ENCODE results near the gene ARG2.

Gene ARG2

GRCh38 chr14:67666750-67667449, 47.2 kb downstream of the ARG2 start:
- Histone ChIP-seq H3K36me3 (no peaks in the 10 kb centered on the region), H3K4me3 (ENCODE audit: low read depth, low read length) (no peak overlapping the region), H3K27me3 (no peaks in the 10 kb centered on the region), H3K4me1 (no peaks in the 10 kb centered on the region), H3K9me3 (no peaks in the 10 kb centered on the region)
- DNase-seq, result peak; percentile 33
- peak; percentile 75 for TF ChIP-seq CTCF (IDR thresholded peaks at IDR 0.05; ENCODE audit: low read depth, low read length)

DNA sequence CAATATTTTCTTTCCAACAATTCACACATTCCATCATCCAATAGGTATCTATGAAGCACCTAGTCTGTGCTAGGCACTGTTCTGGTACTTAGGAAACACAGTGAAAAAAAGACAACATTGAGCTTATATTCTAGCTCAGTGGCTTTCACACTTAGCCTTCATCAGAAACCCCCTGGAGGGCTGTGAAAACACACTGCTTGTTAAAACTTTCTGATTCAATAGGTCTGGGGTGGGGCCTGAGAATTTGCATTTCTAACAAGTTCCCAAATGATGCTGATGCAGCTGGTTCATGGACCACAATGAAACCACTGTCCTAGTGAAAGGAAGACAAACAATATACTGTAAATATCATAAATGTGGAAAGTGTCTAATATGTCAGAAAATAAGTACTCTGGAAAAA, 48.8 kb downstream of the ARG2 start:
- H3K9me3 ChIP-seq, result no peaks in the 10 kb centered on the region
- H3K27me3 ChIP-seq, result no peaks in the 10 kb centered on the region
- no peaks in the 10 kb centered on the region for H3K4me1 ChIP-seq
- H3K4me3 ChIP-seq (ENCODE audit: low read depth, low read length), result no peak overlapping the region
- H3K36me3 ChIP-seq, result no peaks in the 10 kb centered on the region
- no peak for TF ChIP-seq CTCF (IDR thresholded peaks at IDR 0.05; ENCODE audit: low read depth, low read length)
- DNase-seq, result no peak

DNA sequence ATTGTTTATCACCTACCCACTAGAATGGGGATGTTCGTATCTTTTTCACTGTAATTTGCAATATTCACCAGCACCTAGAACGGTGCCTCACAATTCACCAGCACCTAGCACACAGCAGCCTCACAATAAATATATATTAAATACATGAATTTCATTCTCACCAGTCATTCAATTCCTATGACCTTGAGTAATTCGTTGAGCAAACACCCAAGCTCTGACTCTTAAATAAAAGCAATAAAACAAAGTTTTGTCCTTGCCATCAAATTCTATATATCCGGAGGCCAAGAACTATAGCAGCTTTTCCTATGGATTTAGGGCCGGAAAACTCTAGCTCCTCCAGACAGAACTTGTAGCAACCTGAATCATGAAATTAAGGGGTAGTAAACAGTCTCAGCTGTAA, 53.7 kb downstream of the ARG2 start:
- peaks cover 10% of the 10 kb centered on the region for H3K36me3 ChIP-seq
- no peaks in the 10 kb centered on the region for H3K9me3 ChIP-seq
- TF ChIP-seq CTCF (IDR thresholded peaks at IDR 0.05; ENCODE audit: low read depth, low read length), result no peak
- no peak for DNase-seq
- H3K4me3 ChIP-seq (ENCODE audit: low read depth, low read length), result peak overlapping the region; percentile 76
- H3K4me1 ChIP-seq, result no peaks in the 10 kb centered on the region
- H3K27me3 ChIP-seq, result no peaks in the 10 kb centered on the region

DNA sequence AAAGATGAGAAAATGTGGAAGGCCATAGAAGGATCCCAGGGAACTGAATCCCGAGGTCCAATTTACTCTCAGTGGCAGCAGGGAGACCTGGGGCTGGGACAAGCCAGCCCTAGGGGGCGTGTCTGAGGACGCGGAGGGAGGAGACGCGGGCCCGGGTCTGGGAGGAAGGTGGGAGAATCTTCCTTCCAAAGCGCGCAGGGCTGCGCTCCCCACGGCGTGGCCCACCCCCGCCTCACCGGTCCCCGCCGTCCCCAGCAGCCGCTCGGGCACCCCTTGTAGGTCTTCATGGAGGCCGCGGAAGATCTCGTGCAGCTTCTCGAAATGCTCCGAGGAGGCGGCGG, 54.4 kb downstream of the ARG2 start:
- peak overlapping the region; percentile 76 for H3K4me3 ChIP-seq (ENCODE audit: low read depth, low read length)
- no peaks in the 10 kb centered on the region for H3K4me1 ChIP-seq
- H3K9me3 ChIP-seq, result no peaks in the 10 kb centered on the region
- DNase-seq, result peak; percentile 83
- peaks cover 14% of the 10 kb centered on the region for H3K36me3 ChIP-seq
- no peaks in the 10 kb centered on the region for H3K27me3 ChIP-seq
- peak; percentile 30 for TF ChIP-seq CTCF (IDR thresholded peaks at IDR 0.05; ENCODE audit: low read depth, low read length)

- Histone ChIP-seq H3K36me3 (peaks cover 15% of the 10 kb centered on the region), H3K4me3 (ENCODE audit: low read depth, low read length) (peak within 1 kb of the TSS; percentile 76), H3K27me3 (no peaks in the 10 kb centered on the region), H3K4me1 (no peaks in the 10 kb centered on the region), H3K9me3 (no peaks in the 10 kb centered on the region)
- peak; percentile 86 for DNase-seq
- peak; percentile 29; the same call in 1 of the 2 replicates for TF ChIP-seq CTCF (IDR thresholded peaks at IDR 0.05; ENCODE audit: low read depth, low read length)
Observed at GRCh38 chr14:67674480-67675218, 54.9 kb downstream of the ARG2 start, which contains the start of gene VTI1B. VTI1B (minus strand) TSS chr14:67674632; CDS start chr14:67674489, 143 bp downstream.

GRCh38 chr14:67675219-67675582, 55.5 kb downstream of the ARG2 start:
- Histone ChIP-seq H3K27me3 (no peaks in the 10 kb centered on the region), H3K4me1 (no peaks in the 10 kb centered on the region), H3K36me3 (peaks cover 21% of the 10 kb centered on the region), H3K9me3 (no peaks in the 10 kb centered on the region), H3K4me3 (ENCODE audit: low read depth, low read length) (peak overlapping the region; percentile 76)
- no peak for TF ChIP-seq CTCF (IDR thresholded peaks at IDR 0.05; ENCODE audit: low read depth, low read length)
- no peak for DNase-seq
